CD4-positive, alpha-beta T cell (primary cell): ENCODE data around the gene MTX3. TPM values are rescaled to one million over a fixed set of nuclear protein-coding genes. Genes with fewer than 3 reads are reported as not detected.

Source experiments
- ATAC-seq: fragments of 200-7000 bp; cut with Tn5 transposase; one replicate; pipeline ENCODE4 v1.10.0; 2022; ENCODE audit warnings: mild to moderate bottlenecking; ENCODE audit not compliant: poor library complexity
- CTCF ChIA-PET: fragments of 350-600 bp; sonication (Branson Sonifier 250); formaldehyde crosslinking; loops from one replicate; lab custom pipeline; 2021; ENCODE audit warnings: antibody characterized with exemption, inconsistent platforms; lab: Charles Lee
- POLR2A ChIA-PET: fragments of 350-600 bp; sonication (Branson Sonifier 250); formaldehyde crosslinking; loops from one replicate; lab custom pipeline; 2021; ENCODE audit warnings: antibody characterized with exemption, inconsistent platforms; lab: Charles Lee
- DNase-seq, 14 experiments: peaks; one replicate each; pipeline ENCODE4 v3.0.0-alpha.2; 2013 to 2020; ENCODE audit warnings: mixed read lengths in 2 of 14
- H3K27ac ChIP-seq, 2 donors: one replicate each; pipeline versions ENCODE4 v1.5.1 to v1.7.0; 2013; ENCODE audit warnings: low read length in 2 of 2, low read depth in 1 of 2, mild to moderate bottlenecking in 1 of 2
- H3K27me3 ChIP-seq, 2 experiments: 1 replicate in 1 of 2; 2 replicates in 1 of 2; pipeline versions ENCODE4 v1.6.1 to v1.7.0; 2013; ENCODE audit warnings: low read length in 2 of 2, control low read depth in 1 of 2, mild to moderate bottlenecking in 1 of 2, moderate library complexity in 1 of 2; ENCODE audit not compliant: insufficient read depth in 2 of 2, control insufficient read depth in 1 of 2
- H3K36me3 ChIP-seq: one replicate; pipeline ENCODE4 v1.6.1; 2013; ENCODE audit warnings: low read length, control low read depth; ENCODE audit not compliant: insufficient read depth
- H3K4me1 ChIP-seq: one replicate; pipeline ENCODE4 v1.6.1; 2013; ENCODE audit warnings: low read length, control low read depth; ENCODE audit not compliant: insufficient read depth
- H3K4me3 ChIP-seq: one replicate; pipeline ENCODE4 v1.5.1; 2013; ENCODE audit warnings: mild to moderate bottlenecking, low read length, moderate library complexity
- H3K9me3 ChIP-seq, 2 experiments: 1 replicate in 1 of 2; 2 replicates in 1 of 2; pipeline versions ENCODE4 v1.6.1 to v1.7.0; 2013; ENCODE audit warnings: low read length in 2 of 2, mild to moderate bottlenecking in 2 of 2, control low read depth in 1 of 2, moderate library complexity in 1 of 2; ENCODE audit not compliant: control insufficient read depth in 1 of 2, insufficient read depth in 1 of 2
- H3K27ac Mint-ChIP-seq: one replicate; pipeline ENCODE4 v1.8.0; 2020; ENCODE audit warnings: mixed read lengths
- H3K27me3 Mint-ChIP-seq: one replicate; pipeline ENCODE4 v1.8.0; 2021; ENCODE audit warnings: mixed read lengths
- H3K36me3 Mint-ChIP-seq: one replicate; pipeline ENCODE4 v1.8.0; 2021; ENCODE audit warnings: low read depth, mixed read lengths
- H3K4me1 Mint-ChIP-seq: one replicate; pipeline ENCODE4 v1.8.0; 2021; ENCODE audit warnings: low read depth, mixed read lengths
- H3K4me3 Mint-ChIP-seq: one replicate; pipeline ENCODE4 v1.8.0; 2020; ENCODE audit warnings: mild to moderate bottlenecking, mixed read lengths
- H3K9me3 Mint-ChIP-seq: one replicate; pipeline ENCODE4 v1.8.0; 2020; ENCODE audit warnings: mixed read lengths
- intact Hi-C, 2 experiments: fragments of 100-400 bp; cut with DNase I in 1 of 2; cut with micrococcal nuclease in 1 of 2; formaldehyde crosslinking; loops; one replicate each; pipeline versions ENCODE4 v1.15.1 to v1.9.0; 2023 to 2025; cut with DNase I, micrococcal nuclease
- total RNA-seq, 174 experiments: library from RNA in 2 of 174; stranded (reverse) in 2 of 174; gene quantifications; one replicate each; pipeline ENCODE4 v1.2.3 and lab custom pipeline; 2021 to 2026
- TF ChIP-seq, protein P1 (sequence below): fragments of 200-600 bp; IDR thresholded peaks from one replicate; pipeline ENCODE4 v1.8.0; 2022; ENCODE audit warnings: antibody characterized with exemption, mild to moderate bottlenecking

Gene MTX3
- total RNA-seq, 2 experiments from 2014 or later: 25.6 to 26.5 TPM

DNA sequence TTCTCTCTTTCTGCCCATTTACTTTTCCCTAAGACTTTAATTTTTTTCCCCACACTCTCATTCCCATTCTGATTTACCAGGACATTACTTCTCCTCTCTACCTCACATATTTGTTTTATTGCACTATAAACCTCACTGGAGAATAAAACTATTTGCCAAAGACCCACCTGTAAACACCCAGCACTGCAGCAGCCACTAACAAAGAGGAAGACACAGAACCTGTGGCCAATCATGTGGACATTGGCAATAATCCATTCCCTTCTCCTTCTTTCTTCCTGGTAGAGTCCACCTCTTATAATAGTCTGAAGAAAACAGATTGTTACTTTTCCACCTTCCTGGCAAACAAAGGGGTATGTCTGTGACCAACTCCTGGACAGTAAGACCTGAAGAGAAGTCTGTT, 35.8 kb upstream of the MTX3 start:
- H3K4me1 ChIP-seq: no peaks in the 10 kb centered on the region
- intact Hi-C loops: no loop called here
- Mint-ChIP-seq H3K4me1 (peaks cover 9% of the 10 kb centered on the region), H3K36me3 (no peaks in the 10 kb centered on the region), H3K9me3 (no peaks in the 10 kb centered on the region), H3K27ac (no peak overlapping the region), H3K4me3 (no peak overlapping the region), H3K27me3 (peaks cover 14% of the 10 kb centered on the region)
- H3K27me3 ChIP-seq: no peaks in the 10 kb centered on the region
- H3K4me3 ChIP-seq: no peak overlapping the region
- no peak overlapping the region for H3K27ac ChIP-seq
- ATAC-seq (no peak), DNase-seq (no peak)
- no peaks in the 10 kb centered on the region for H3K36me3 ChIP-seq
- no peaks in the 10 kb centered on the region for H3K9me3 ChIP-seq
- CTCF ChIA-PET: no interaction called here
- TF ChIP-seq, protein P1, sequence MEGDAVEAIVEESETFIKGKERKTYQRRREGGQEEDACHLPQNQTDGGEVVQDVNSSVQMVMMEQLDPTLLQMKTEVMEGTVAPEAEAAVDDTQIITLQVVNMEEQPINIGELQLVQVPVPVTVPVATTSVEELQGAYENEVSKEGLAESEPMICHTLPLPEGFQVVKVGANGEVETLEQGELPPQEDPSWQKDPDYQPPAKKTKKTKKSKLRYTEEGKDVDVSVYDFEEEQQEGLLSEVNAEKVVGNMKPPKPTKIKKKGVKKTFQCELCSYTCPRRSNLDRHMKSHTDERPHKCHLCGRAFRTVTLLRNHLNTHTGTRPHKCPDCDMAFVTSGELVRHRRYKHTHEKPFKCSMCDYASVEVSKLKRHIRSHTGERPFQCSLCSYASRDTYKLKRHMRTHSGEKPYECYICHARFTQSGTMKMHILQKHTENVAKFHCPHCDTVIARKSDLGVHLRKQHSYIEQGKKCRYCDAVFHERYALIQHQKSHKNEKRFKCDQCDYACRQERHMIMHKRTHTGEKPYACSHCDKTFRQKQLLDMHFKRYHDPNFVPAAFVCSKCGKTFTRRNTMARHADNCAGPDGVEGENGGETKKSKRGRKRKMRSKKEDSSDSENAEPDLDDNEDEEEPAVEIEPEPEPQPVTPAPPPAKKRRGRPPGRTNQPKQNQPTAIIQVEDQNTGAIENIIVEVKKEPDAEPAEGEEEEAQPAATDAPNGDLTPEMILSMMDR: no peak
- POLR2A ChIA-PET: no interaction called here

- Histone ChIP-seq H3K27ac (no peak overlapping the region), H3K4me1 (no peaks in the 10 kb centered on the region), H3K9me3 (no peaks in the 10 kb centered on the region), H3K4me3 (no peak overlapping the region), H3K27me3 (no peaks in the 10 kb centered on the region), H3K36me3 (no peaks in the 10 kb centered on the region)
- CTCF ChIA-PET: no interaction called here
- Mint-ChIP-seq H3K36me3 (no peaks in the 10 kb centered on the region), H3K27me3 (peaks cover 9% of the 10 kb centered on the region), H3K9me3 (no peaks in the 10 kb centered on the region), H3K4me1 (no peaks in the 10 kb centered on the region), H3K27ac (no peak overlapping the region), H3K4me3 (no peak overlapping the region)
- TF ChIP-seq, protein P1: no peak
- ATAC-seq (no peak), DNase-seq (no peak)
- intact Hi-C loops: no loop called here
- POLR2A ChIA-PET: no interaction called here
These were observed 34.0 kb upstream of the MTX3 start for GRCh38 chr5:80025069-80025468.

- no peaks in the 10 kb centered on the region for H3K27me3 Mint-ChIP-seq
- CTCF ChIA-PET: no interaction called here
- intact Hi-C loops: no loop called here
These were observed 19.8 kb upstream of the MTX3 start for GRCh38 chr5:80010754-80011392.

More at GRCh38 chr5:80010754-80011392, 19.8 kb upstream of the MTX3 start:
- ATAC-seq: no peak
- TF ChIP-seq, protein P1: no peak
- Mint-ChIP-seq H3K4me1 (no peaks in the 10 kb centered on the region), H3K36me3 (no peaks in the 10 kb centered on the region), H3K27ac (no peak overlapping the region), H3K4me3 (no peak overlapping the region), H3K9me3 (no peaks in the 10 kb centered on the region)
- H3K4me3 ChIP-seq: no peak overlapping the region
- no peaks in the 10 kb centered on the region for H3K9me3 ChIP-seq
- H3K4me1 ChIP-seq: no peaks in the 10 kb centered on the region
- no peak for DNase-seq
- H3K27ac ChIP-seq: no peak overlapping the region
- H3K36me3 ChIP-seq: no peaks in the 10 kb centered on the region
- POLR2A ChIA-PET: interaction anchor here (1.0 kb wide), 1 partner anchor 20 kb away, joined by 3 read pairs; the partner anchor contains the start of gene MTX3
- no peaks in the 10 kb centered on the region for H3K27me3 ChIP-seq
